Measurements from ENCODE around the gene SCAF4.
A peak's percentile ranks its signal among the peaks of the same experiment; 100 is the strongest.
"Not testable (repeated sequence)": the region's sequence is repeated elsewhere in the genome, so short reads cannot be mapped to it uniquely, and the experiment has no call there.

Gene SCAF4

DNA sequence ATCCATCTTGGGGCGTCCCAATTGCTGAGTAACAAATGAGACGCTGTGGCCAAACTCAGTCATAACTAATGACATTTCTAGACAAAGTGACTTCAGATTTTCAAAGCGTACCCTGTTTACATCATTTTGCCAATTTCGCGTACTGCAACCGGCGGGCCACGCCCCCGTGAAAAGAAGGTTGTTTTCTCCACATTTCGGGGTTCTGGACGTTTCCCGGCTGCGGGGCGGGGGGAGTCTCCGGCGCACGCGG lies 72.7 kb downstream of the SCAF4 start:
- DNase-seq: no peak
- H3K4me1 ChIP-seq (ENCODE audit: insufficient read depth, low read length): peaks cover 61% of the 10 kb centered on the region
- H3K9ac ChIP-seq (ENCODE audit: low read depth, low read length): peak overlapping the region; percentile 62
- H3K36me3 ChIP-seq (ENCODE audit: insufficient read depth, low read length): peaks cover 28% of the 10 kb centered on the region
- no peak for TF ChIP-seq EZH2 (IDR thresholded peaks at IDR 0.05; ENCODE audit: borderline replicate concordance, low read depth, low read length, severe bottlenecking)
- TF ChIP-seq, protein P1, sequence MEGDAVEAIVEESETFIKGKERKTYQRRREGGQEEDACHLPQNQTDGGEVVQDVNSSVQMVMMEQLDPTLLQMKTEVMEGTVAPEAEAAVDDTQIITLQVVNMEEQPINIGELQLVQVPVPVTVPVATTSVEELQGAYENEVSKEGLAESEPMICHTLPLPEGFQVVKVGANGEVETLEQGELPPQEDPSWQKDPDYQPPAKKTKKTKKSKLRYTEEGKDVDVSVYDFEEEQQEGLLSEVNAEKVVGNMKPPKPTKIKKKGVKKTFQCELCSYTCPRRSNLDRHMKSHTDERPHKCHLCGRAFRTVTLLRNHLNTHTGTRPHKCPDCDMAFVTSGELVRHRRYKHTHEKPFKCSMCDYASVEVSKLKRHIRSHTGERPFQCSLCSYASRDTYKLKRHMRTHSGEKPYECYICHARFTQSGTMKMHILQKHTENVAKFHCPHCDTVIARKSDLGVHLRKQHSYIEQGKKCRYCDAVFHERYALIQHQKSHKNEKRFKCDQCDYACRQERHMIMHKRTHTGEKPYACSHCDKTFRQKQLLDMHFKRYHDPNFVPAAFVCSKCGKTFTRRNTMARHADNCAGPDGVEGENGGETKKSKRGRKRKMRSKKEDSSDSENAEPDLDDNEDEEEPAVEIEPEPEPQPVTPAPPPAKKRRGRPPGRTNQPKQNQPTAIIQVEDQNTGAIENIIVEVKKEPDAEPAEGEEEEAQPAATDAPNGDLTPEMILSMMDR (IDR thresholded peaks at IDR 0.05; ENCODE audit: borderline replicate concordance, extremely low read depth, low read length, poor library complexity, severe bottlenecking): no peak
- H3K4me2 ChIP-seq (ENCODE audit: insufficient read depth, low read length): peak overlapping the region; percentile 62
- peak; percentile 44 for ATAC-seq (ENCODE audit: insufficient read depth, low read depth)
- H3K4me3 ChIP-seq (ENCODE audit: low read depth in 1 of 2, low read length in 2 of 2): peak overlapping the region; percentile 20 to 60; a peak in 3 of 4 replicates
- no peaks in the 10 kb centered on the region for H3K9me3 ChIP-seq (ENCODE audit: insufficient read depth, low read length, severe bottlenecking)
- no peaks in the 10 kb centered on the region for H3K27me3 ChIP-seq (ENCODE audit: insufficient read depth, low read length, poor library complexity)
- H2AFZ ChIP-seq (ENCODE audit: low read depth, low read length): peak overlapping the region; percentile 81
- H3K79me2 ChIP-seq (ENCODE audit: insufficient read depth, low read length): peaks cover 46% of the 10 kb centered on the region
- peaks cover 32% of the 10 kb centered on the region; the same call in 1 of the 2 replicates for H4K20me1 ChIP-seq (ENCODE audit: insufficient read depth, low read length)
- peak overlapping the region; percentile 74 for H3K27ac ChIP-seq (ENCODE audit: low read length)

- 0 out of 2 replicates have a peak overlapping the region, but pooled peaks have one; percentile 4 for H2AFZ ChIP-seq (ENCODE audit: low read depth, low read length)
- no peak overlapping the region for H3K4me3 ChIP-seq (ENCODE audit: low read depth in 1 of 2, low read length in 2 of 2)
- peaks cover 52% of the 10 kb centered on the region for H3K4me1 ChIP-seq (ENCODE audit: insufficient read depth, low read length)
- H3K36me3 ChIP-seq (ENCODE audit: insufficient read depth, low read length): peaks cover 18% of the 10 kb centered on the region
- H3K27me3 ChIP-seq (ENCODE audit: insufficient read depth, low read length, poor library complexity): no peaks in the 10 kb centered on the region
- TF ChIP-seq, protein P1 (IDR thresholded peaks at IDR 0.05; ENCODE audit: borderline replicate concordance, extremely low read depth, low read length, poor library complexity, severe bottlenecking): no peak
- TF ChIP-seq EZH2 (IDR thresholded peaks at IDR 0.05; ENCODE audit: borderline replicate concordance, low read depth, low read length, severe bottlenecking): no peak
- H4K20me1 ChIP-seq (ENCODE audit: insufficient read depth, low read length): peaks cover 22% of the 10 kb centered on the region; the same call in 1 of the 2 replicates
- no peak for DNase-seq
- H3K27ac ChIP-seq (ENCODE audit: low read length): no peak overlapping the region
- H3K4me2 ChIP-seq (ENCODE audit: insufficient read depth, low read length): no peak overlapping the region
- peaks cover 34% of the 10 kb centered on the region for H3K79me2 ChIP-seq (ENCODE audit: insufficient read depth, low read length)
- H3K9ac ChIP-seq (ENCODE audit: low read depth, low read length): no peak overlapping the region
- H3K9me3 ChIP-seq (ENCODE audit: insufficient read depth, low read length, severe bottlenecking): no peaks in the 10 kb centered on the region
- ATAC-seq (ENCODE audit: insufficient read depth, low read depth): no peak
These were observed 73.9 kb downstream of the SCAF4 start for GRCh38 chr21:31658053-31658452.

GRCh38 chr21:31656199-31657095 lies 75.5 kb downstream of the SCAF4 start:
- Histone ChIP-seq H2AFZ (ENCODE audit: low read depth, low read length) (no peak overlapping the region), H3K4me2 (ENCODE audit: insufficient read depth, low read length) (no peak overlapping the region), H3K79me2 (ENCODE audit: insufficient read depth, low read length) (peaks cover 20% of the 10 kb centered on the region), H3K9me3 (ENCODE audit: insufficient read depth, low read length, severe bottlenecking) (no peaks in the 10 kb centered on the region), H3K36me3 (ENCODE audit: insufficient read depth, low read length) (peaks cover 7% of the 10 kb centered on the region), H3K27ac (ENCODE audit: low read length) (no peak overlapping the region), H3K27me3 (ENCODE audit: insufficient read depth, low read length, poor library complexity) (no peaks in the 10 kb centered on the region), H4K20me1 (ENCODE audit: insufficient read depth, low read length) (peaks cover 10% of the 10 kb centered on the region; the same call in 1 of the 2 replicates), H3K4me1 (ENCODE audit: insufficient read depth, low read length) (peaks cover 38% of the 10 kb centered on the region), H3K9ac (ENCODE audit: low read depth, low read length) (no peak overlapping the region), H3K4me3 (ENCODE audit: low read depth in 1 of 2, low read length in 2 of 2) (no peak overlapping the region)
- DNase-seq (no peak), ATAC-seq (ENCODE audit: insufficient read depth, low read depth) (no peak)
- TF ChIP-seq EZH2 (IDR thresholded peaks at IDR 0.05; ENCODE audit: borderline replicate concordance, low read depth, low read length, severe bottlenecking): no peak
- TF ChIP-seq, protein P1 (IDR thresholded peaks at IDR 0.05; ENCODE audit: borderline replicate concordance, extremely low read depth, low read length, poor library complexity, severe bottlenecking): no peak

- H3K79me2 ChIP-seq (ENCODE audit: insufficient read depth, low read length); H3K27me3 ChIP-seq (ENCODE audit: insufficient read depth, low read length, poor library complexity); H3K9me3 ChIP-seq (ENCODE audit: insufficient read depth, low read length, severe bottlenecking); H3K36me3 ChIP-seq (ENCODE audit: insufficient read depth, low read length); H4K20me1 ChIP-seq (ENCODE audit: insufficient read depth, low read length); ATAC-seq (ENCODE audit: insufficient read depth, low read depth): not testable (repeated sequence)
- DNase-seq: peak; percentile 67
- Histone ChIP-seq H3K4me1 (ENCODE audit: insufficient read depth, low read length) (peaks cover 27% of the 10 kb centered on the region), H3K4me3 (ENCODE audit: low read depth in 1 of 2, low read length in 2 of 2) (peak overlapping the region in 1 of 2 experiments; percentile 41; a peak in 2 of 4 replicates), H2AFZ (ENCODE audit: low read depth, low read length) (peak overlapping the region; percentile 67), H3K9ac (ENCODE audit: low read depth, low read length) (peak overlapping the region; percentile 25), H3K27ac (ENCODE audit: low read length) (peak overlapping the region; percentile 53; the same call in 1 of the 2 replicates), H3K4me2 (ENCODE audit: insufficient read depth, low read length) (peak overlapping the region; percentile 51)
These were observed 76.9 kb downstream of the SCAF4 start for GRCh38 chr21:31654821-31655580.
